Right lobe of liver (tissue), 4 donors: ENCODE measurements around the gene SMIM23.

Experiments used
- CTCF ChIP-seq, 4 donors: fragments of 200-600 bp in 3 of 4; fragments of 450-650 bp in 1 of 4; IDR thresholded peaks; one replicate each; pipeline versions ENCODE4 v1.5.1 to v1.8.0; 2016 to 2022; ENCODE audit warnings: antibody characterized with exemption in 4 of 4, mild to moderate bottlenecking in 2 of 4
- POLR2A ChIP-seq: fragments of 450-650 bp; IDR thresholded peaks from one replicate; pipeline ENCODE4 v1.6.1; 2017; ENCODE audit warnings: antibody characterized with exemption, mild to moderate bottlenecking
- donor health status: DM: no; HTN: no; CAD: no.
- donor health status: DM: no; HTN: no; CAD: no.
- donor health status: DM: no; HTN: yes; CAD: no.

- TF ChIP-seq CTCF (IDR thresholded peaks at IDR 0.05) (no peak), POLR2A (no peak)
Measured at GRCh38 chr5:171837522-171837921, 51.9 kb downstream of the SMIM23 start.
